Measurements from ENCODE around the gene LRRC4. TPM values are rescaled to one million over a fixed set of nuclear protein-coding genes. Genes with fewer than 3 reads are reported as not detected.

LRRC4 gene
- total RNA-seq, 1 donor from 2014 or later = 14.7 TPM

- no peak for DNase-seq (ENCODE audit: low spot score)
- intact Hi-C loops (cut with DNase I) = no loop called here
- ATAC-seq = no peak
Measured at GRCh38 chr7:127993317-127993716, 37.9 kb downstream of the LRRC4 start.

- ATAC-seq (peak; percentile 26), DNase-seq (ENCODE audit: low spot score) (no peak)
- intact Hi-C loops (cut with DNase I) = no loop called here
Measured at GRCh38 chr7:127988751-127989150, 42.5 kb downstream of the LRRC4 start.

GRCh38 chr7:127986581-127987521 is 44.4 kb downstream of the LRRC4 start:
- no peak for DNase-seq (ENCODE audit: low spot score)
- intact Hi-C loops (cut with DNase I) = no loop called here
- ATAC-seq = peak; percentile 53

- intact Hi-C loops (cut with DNase I) = no loop called here
- no peak for DNase-seq (ENCODE audit: low spot score)
- no peak for ATAC-seq
Measured at GRCh38 chr7:127983804-127984332, 47.4 kb downstream of the LRRC4 start.

GRCh38 chr7:127981965-127982364 is 49.3 kb downstream of the LRRC4 start:
- DNase-seq (ENCODE audit: low spot score) = no peak
- intact Hi-C loops (cut with DNase I) = no loop called here
- ATAC-seq = no peak

GRCh38 chr7:127980901-127981300 is 50.3 kb downstream of the LRRC4 start:
- intact Hi-C loops (cut with DNase I) = no loop called here
- no peak for ATAC-seq
- DNase-seq (ENCODE audit: low spot score) = no peak

- DNase-seq (ENCODE audit: low spot score) = no peak
- ATAC-seq = no peak
- intact Hi-C loops (cut with DNase I) = no loop called here
Measured at GRCh38 chr7:127979728-127980126, 51.5 kb downstream of the LRRC4 start.

- no peak for DNase-seq (ENCODE audit: low spot score)
- intact Hi-C loops (cut with DNase I) = no loop called here
- ATAC-seq = no peak
Measured at GRCh38 chr7:127979113-127979727, 52.0 kb downstream of the LRRC4 start.

- intact Hi-C loops (cut with DNase I) = no loop called here
- ATAC-seq (no peak), DNase-seq (ENCODE audit: low spot score) (no peak)
Measured at GRCh38 chr7:127978421-127978820, 52.8 kb downstream of the LRRC4 start.

Other genes with a start within 250 kb of the LRRC4 start
- gene LEP, start 209.8 kb upstream of the LRRC4 start, total RNA-seq = 7.2 TPM

Measured in sciatic nerve (tissue), 2 donors.